HFF-Myc (cell line): ENCODE results near the gene KRTAP25-1.

Source experiments
- DNase-seq: peaks from one replicate; pipeline ENCODE4 v3.0.0-alpha.2; 2011; ENCODE audit warnings: low read depth; ENCODE audit errors: extremely low read depth
- H3K4me3 ChIP-seq: replicated peaks from 2 replicates; pipeline ENCODE4 v1.5.1; 2011; ENCODE audit warnings: low read depth, mild to moderate bottlenecking, control low read depth, low read length
- CTCF ChIP-seq: IDR thresholded peaks from 2 replicates; pipeline ENCODE4 v1.5.1; 2012; ENCODE audit warnings: mild to moderate bottlenecking, low read depth, low read length, control low read depth; ENCODE audit errors: missing control alignments

The KRTAP25-1 gene

GRCh38 chr21:30329203-30329875 is 40.0 kb upstream of the KRTAP25-1 start:
- no peak for DNase-seq
- TF ChIP-seq CTCF, result no peak
- H3K4me3 ChIP-seq, result no peak overlapping the region

GRCh38 chr21:30326390-30326789 is 37.1 kb upstream of the KRTAP25-1 start:
- no peak for TF ChIP-seq CTCF
- H3K4me3 ChIP-seq, result no peak overlapping the region
- DNase-seq, result no peak

GRCh38 chr21:30320215-30320614 is 30.9 kb upstream of the KRTAP25-1 start, which contains the start of gene KRTAP26-1:
Gene KRTAP26-1, minus strand, starts transcription at chr21:30320315. Its CDS starts 280 bp downstream, at chr21:30320035.
- DNase-seq, result no peak
- TF ChIP-seq CTCF, result no peak
- no peak within 1 kb of the TSS for H3K4me3 ChIP-seq

- no peak for DNase-seq
- TF ChIP-seq CTCF, result no peak
- no peak overlapping the region for H3K4me3 ChIP-seq
These were observed 26.4 kb upstream of the KRTAP25-1 start for GRCh38 chr21:30315701-30316100.

- DNase-seq, result no peak
- H3K4me3 ChIP-seq, result no peak overlapping the region
- no peak for TF ChIP-seq CTCF
These were observed 17.6 kb upstream of the KRTAP25-1 start for GRCh38 chr21:30306884-30307283.

- DNase-seq, result no peak
- no peak for TF ChIP-seq CTCF
- no peak overlapping the region for H3K4me3 ChIP-seq
These were observed 15.8 kb upstream of the KRTAP25-1 start for GRCh38 chr21:30305136-30305535.

GRCh38 chr21:30282850-30283249 is 6.5 kb downstream of the KRTAP25-1 start, which contains the start of gene KRTAP24-1:
Gene KRTAP24-1, minus strand, starts transcription at chr21:30282950. Its CDS starts 18 bp downstream, at chr21:30282932.
- no peak for DNase-seq
- TF ChIP-seq CTCF, result no peak
- no peak within 1 kb of the TSS for H3K4me3 ChIP-seq
